GM06990 (cell line): Measurements from ENCODE around the gene MAPK10.

ENCODE experiments used
- DNase-seq: peaks from one replicate; pipeline ENCODE4 v3.0.0-alpha.2; 2011; ENCODE audit not compliant: insufficient read length; ENCODE audit errors: extremely low read depth
- H3K27me3 ChIP-seq: replicated peaks from 2 replicates; pipeline ENCODE4 v1.6.0; 2011; ENCODE audit warnings: low read length; ENCODE audit not compliant: control insufficient read depth, insufficient read depth
- H3K36me3 ChIP-seq: 2 replicates; pipeline ENCODE4 v1.5.1; 2011; ENCODE audit warnings: low read length; ENCODE audit not compliant: control insufficient read depth, insufficient read depth
- H3K4me3 ChIP-seq: replicated peaks from 2 replicates; pipeline ENCODE4 v1.5.1; 2011; ENCODE audit warnings: low read depth, mild to moderate bottlenecking, control low read depth, low read length
- CTCF ChIP-seq: IDR thresholded peaks from 2 replicates; pipeline ENCODE4 v1.5.1; 2011; ENCODE audit warnings: low read length, control low read depth, mild to moderate bottlenecking, inconsistent platforms; ENCODE audit not compliant: insufficient read depth, poor library complexity, severe bottlenecking

Gene MAPK10

GRCh38 chr4:86011117-86011516, 348.7 kb downstream of the MAPK10 start:
- Histone ChIP-seq H3K27me3 (no peaks in the 10 kb centered on the region), H3K4me3 (no peak overlapping the region), H3K36me3 (no peaks in the 10 kb centered on the region)
- TF ChIP-seq CTCF: no peak
- no peak for DNase-seq

DNA sequence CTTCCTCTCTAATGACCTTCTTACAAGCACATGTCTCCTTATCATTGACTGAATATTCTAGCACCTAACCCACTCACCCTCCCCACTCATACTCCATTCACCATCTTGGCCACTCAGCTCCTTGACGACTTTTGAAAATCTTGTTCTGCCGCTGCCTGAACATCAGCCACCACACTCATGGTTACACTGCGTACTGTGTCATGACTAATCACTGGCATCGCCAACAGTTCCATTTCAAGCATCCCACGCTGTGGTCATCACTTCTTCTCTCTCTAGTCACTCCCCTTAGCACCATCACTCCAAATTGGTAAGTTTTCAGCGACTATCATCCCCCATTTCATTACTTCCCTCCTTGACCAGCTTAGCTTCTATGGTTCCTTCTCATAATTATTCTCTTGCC, 352.8 kb downstream of the MAPK10 start:
- TF ChIP-seq CTCF: no peak

DNA sequence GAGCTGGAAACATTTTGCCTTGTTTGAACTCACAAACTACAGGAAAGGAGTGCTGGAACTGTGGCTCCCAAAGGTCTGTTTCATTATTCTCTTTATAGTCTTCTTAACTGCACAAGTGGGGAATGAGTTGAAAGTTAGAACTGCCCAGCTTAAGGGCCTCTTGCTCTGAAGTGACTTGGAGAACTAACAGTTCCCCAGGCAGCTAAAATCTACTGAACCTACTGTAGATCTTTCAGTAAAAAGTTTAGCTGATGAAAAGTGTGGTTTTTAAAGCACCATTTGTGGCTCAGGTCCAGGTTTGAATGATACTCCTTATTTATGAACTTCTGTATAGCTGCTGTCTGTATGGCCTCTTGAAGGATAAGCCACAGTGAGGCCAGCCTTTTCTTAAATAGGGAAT, 353.8 kb downstream of the MAPK10 start:
- TF ChIP-seq CTCF: no peak
- DNase-seq: no peak
- Histone ChIP-seq H3K36me3 (no peaks in the 10 kb centered on the region), H3K4me3 (no peak overlapping the region), H3K27me3 (no peaks in the 10 kb centered on the region)

More for the DNA sequence above, 352.8 kb downstream of the MAPK10 start:
- Histone ChIP-seq H3K4me3 (no peak overlapping the region), H3K27me3 (no peaks in the 10 kb centered on the region), H3K36me3 (no peaks in the 10 kb centered on the region)
- no peak for DNase-seq

GRCh38 chr4:86004030-86004429, 355.8 kb downstream of the MAPK10 start:
- Histone ChIP-seq H3K4me3 (no peak overlapping the region), H3K36me3 (no peaks in the 10 kb centered on the region), H3K27me3 (no peaks in the 10 kb centered on the region)
- TF ChIP-seq CTCF: no peak
- no peak for DNase-seq

DNA sequence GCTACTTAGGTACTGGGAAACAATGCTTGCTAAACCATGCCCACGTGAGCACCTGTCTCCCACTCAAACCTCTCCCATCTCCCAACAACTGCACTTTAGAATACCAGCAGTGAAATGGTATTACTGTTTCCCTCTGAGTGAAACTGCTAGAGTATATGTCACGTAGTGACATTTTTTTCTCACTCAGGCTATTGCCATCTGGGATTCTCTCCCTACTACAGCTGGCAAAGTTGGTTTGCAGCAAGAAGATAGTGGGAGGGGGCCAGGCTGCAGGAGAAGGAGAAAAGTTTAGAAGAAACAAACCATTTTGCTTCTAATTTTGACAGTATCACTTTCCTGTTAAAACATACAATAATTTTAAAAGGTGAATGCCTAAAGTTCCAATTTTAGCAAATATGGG, 358.3 kb downstream of the MAPK10 start:
- TF ChIP-seq CTCF: no peak
- Histone ChIP-seq H3K36me3 (no peaks in the 10 kb centered on the region), H3K4me3 (no peak overlapping the region), H3K27me3 (no peaks in the 10 kb centered on the region)
- no peak for DNase-seq

GRCh38 chr4:85995361-85995760, 364.5 kb downstream of the MAPK10 start:
- DNase-seq: no peak
- H3K27me3 ChIP-seq: no peaks in the 10 kb centered on the region
- H3K4me3 ChIP-seq: no peak overlapping the region
- TF ChIP-seq CTCF: no peak
- H3K36me3 ChIP-seq: no peaks in the 10 kb centered on the region; the same call in 1 of the 2 replicates
